ENCODE measurements around the gene LRRC15.

Gene LRRC15

GRCh38 chr3:194320100-194320499 lies 49.4 kb downstream of the LRRC15 start:
- DNase-seq (ENCODE audit: low read depth in 3 of 3), result no peak

GRCh38 chr3:194318511-194319161 lies 50.9 kb downstream of the LRRC15 start:
- no peak for DNase-seq (ENCODE audit: low read depth in 3 of 3)

GRCh38 chr3:194316918-194317317 lies 52.6 kb downstream of the LRRC15 start:
- no peak for DNase-seq (ENCODE audit: low read depth in 3 of 3)

GRCh38 chr3:194315965-194316361 lies 53.6 kb downstream of the LRRC15 start:
- DNase-seq (ENCODE audit: low read depth in 3 of 3), result no peak

- DNase-seq (ENCODE audit: low read depth in 3 of 3), result peak; percentile 71 to 83 (median 75)
Measured at GRCh38 chr3:194315088-194315964, 54.2 kb downstream of the LRRC15 start.

GRCh38 chr3:194314388-194315068 lies 55.0 kb downstream of the LRRC15 start:
- no peak for DNase-seq (ENCODE audit: low read depth in 3 of 3)

GRCh38 chr3:194313560-194314387 lies 55.8 kb downstream of the LRRC15 start:
- DNase-seq (ENCODE audit: low read depth in 3 of 3), result no peak

- DNase-seq (ENCODE audit: low read depth in 3 of 3), result no peak
Measured at GRCh38 chr3:194312743-194313281, 56.7 kb downstream of the LRRC15 start.

GRCh38 chr3:194312186-194312742 lies 57.3 kb downstream of the LRRC15 start:
- no peak for DNase-seq (ENCODE audit: low read depth in 3 of 3)

GRCh38 chr3:194311000-194311399 lies 58.5 kb downstream of the LRRC15 start:
- no peak for DNase-seq (ENCODE audit: low read depth in 3 of 3)

GRCh38 chr3:194310060-194310835 lies 59.3 kb downstream of the LRRC15 start:
- DNase-seq (ENCODE audit: low read depth in 3 of 3), result no peak

GRCh38 chr3:194308601-194309449 lies 60.7 kb downstream of the LRRC15 start:
- no peak for DNase-seq (ENCODE audit: low read depth in 3 of 3)

- no peak for DNase-seq (ENCODE audit: low read depth in 3 of 3)
Measured at GRCh38 chr3:194307849-194308248, 61.7 kb downstream of the LRRC15 start.

GRCh38 chr3:194306771-194307640 lies 62.5 kb downstream of the LRRC15 start:
- no peak for DNase-seq (ENCODE audit: low read depth in 3 of 3)

- peak in 1 of 3 experiments; percentile 23 for DNase-seq (ENCODE audit: low read depth in 3 of 3)
Measured at GRCh38 chr3:194306109-194306686, 63.3 kb downstream of the LRRC15 start.

GRCh38 chr3:194305356-194306108 lies 64.0 kb downstream of the LRRC15 start:
- DNase-seq (ENCODE audit: low read depth in 3 of 3), result no peak

Data from stimulated activated CD4-positive, alpha-beta T cell treated with anti-CD3 and anti-CD28 coated beads, TNF-alpha, amount 100 ng/mL, for 4 hours (primary cell).